Activated T-cell treated with anti-CD3 and anti-CD28 coated beads, Interleukin-2, amount 50 U/mL, for 48 hours (primary cell): ENCODE measurements around the gene BTBD9.
"Not testable (repeated sequence)": the region's sequence is repeated elsewhere in the genome, so short reads cannot be mapped to it uniquely, and the experiment has no call there.

Source experiments
- DNase-seq, 2 experiments: peaks; one replicate each; pipeline ENCODE4 v3.0.0-alpha.2; 2020

Gene BTBD9

DNA sequence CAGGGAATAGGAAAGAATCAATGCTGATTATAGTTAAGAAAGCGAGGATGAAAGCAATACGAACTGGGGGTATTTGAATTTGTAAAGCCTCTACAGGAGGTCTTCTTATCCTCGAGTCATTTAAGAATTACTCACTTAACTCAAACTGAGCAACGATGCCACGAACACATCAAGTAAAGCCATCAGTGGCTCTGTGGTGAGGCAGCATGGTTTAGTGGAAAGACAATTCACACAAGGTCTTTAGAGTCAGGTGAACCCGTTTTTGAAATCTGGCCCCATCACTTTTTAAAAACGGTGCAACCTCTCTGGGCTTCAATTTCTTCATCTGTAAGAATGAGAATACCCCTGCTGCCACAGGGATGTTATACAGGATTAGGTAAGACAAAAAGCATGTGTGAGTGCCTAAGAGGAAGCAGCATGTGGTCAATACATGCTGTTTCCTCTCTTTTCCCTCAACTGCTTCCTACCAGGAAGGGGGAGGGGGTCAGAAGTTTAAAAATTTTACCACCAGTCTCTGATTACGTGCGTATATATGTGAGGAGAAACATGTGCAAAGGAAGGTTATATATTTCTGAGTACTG, 162.0 kb downstream of the BTBD9 start:
- DNase-seq: no peak

DNA sequence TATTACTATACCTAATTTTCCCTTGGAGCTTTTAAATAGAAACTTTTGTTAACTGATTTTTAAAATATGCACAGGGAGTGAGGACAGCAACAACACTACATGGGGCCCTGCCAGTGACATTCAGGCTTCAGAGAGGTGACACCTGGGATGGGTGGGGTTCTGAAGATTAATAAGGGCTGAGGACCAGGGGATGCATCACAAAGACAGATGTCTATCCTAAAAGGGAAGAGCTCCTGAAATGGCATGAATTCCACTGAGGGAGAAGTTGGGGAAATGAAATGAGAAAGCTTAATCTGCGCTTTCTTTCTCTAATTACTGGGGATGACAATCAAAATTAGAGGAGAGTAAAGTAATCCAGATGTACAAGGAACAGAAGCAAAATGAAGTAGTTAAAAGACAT, 162.8 kb downstream of the BTBD9 start:
- no peak for DNase-seq

DNA sequence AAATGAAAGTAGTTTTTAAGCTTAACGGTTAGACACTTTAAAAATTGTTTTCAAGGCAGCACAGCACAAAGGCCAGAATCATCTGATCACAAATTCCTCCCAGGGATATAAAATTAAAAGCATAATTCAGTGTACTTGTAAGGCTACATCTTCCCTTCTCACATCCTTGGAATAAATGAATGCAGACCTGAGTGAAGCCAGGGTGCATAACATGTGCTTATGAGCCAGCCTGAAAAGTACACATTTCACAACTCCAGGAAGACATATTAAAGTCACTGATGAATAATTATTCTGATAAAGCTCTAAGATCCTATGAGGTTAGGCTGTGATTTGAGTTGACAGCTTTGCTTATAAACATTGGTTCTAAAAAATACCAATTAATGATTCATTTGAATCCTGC, 163.6 kb downstream of the BTBD9 start:
- DNase-seq: no peak

DNA sequence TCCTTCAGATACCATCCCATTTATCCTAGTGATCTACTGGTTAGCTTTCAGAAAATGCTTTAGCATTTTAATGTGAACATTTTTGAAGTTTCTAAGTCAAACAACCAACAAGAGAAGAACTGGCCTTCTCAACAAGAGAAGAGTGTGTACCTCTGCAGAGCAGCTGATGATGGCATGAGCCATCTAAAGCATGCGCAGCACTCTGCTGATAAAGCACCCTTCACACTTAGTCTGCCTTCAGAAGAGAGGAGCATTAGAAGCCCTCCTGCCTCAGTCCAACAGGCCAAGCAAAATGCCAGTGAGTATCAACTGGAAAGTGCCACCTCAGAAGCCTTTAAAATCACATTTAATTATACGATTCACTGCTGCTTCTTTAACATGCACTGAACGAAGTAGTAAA, 169.2 kb downstream of the BTBD9 start:
- no peak for DNase-seq

DNA sequence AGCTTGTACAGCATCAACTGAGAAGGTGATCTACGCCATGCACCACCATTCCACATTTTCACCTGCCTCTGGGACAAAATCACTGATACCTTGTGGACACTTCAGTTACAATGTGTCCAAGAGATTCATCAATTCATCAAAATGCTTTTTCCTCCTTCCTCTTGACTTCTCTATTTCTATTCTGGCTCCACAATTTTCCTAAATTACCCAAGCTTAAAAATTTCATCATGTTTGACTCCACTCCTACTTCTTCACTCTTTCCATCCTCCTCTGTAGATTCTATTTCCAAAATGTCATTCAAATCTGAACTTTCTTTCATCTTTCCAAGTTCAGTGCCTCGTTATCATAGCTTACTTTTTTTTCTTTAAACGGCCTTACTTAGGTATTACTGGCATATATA, 172.2 kb downstream of the BTBD9 start:
- no peak for DNase-seq

DNA sequence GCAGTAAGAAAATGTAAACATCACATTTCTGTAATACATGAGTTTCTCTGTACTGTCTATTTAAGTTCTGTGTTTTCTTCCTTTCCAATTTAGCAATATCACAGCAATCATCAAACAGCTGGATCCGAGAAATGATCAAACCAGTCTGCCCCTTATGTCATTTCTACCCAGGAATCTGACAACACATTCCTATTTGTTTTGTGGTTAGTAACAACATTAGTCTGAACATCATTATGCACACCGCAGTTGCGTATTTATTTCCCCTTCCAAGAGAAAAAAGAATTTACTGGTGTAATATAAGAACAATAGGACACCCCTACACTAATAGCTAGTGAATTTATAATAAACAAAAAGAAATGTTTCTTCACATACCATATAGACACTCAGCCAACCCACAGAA, 179.5 kb downstream of the BTBD9 start:
- DNase-seq: no peak

DNA sequence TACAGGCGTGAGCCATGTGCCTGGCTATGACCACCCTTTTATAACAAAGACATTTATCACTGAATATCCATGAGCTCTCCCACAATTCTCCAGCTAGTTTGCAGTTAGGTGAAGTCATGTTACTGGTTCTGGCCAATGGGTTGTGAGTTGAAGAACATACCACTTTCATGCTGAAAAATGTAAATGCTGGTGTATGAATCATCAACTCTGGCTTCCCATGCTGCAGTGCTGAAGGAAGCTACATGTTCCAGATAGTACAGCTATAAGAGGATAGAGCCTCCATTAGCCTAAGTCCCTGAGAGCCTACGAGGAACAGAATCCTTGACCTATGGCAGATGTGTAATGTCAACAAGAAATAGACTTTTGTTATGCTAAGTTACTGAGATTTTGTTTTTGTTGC, 180.4 kb downstream of the BTBD9 start:
- no peak for DNase-seq

DNA sequence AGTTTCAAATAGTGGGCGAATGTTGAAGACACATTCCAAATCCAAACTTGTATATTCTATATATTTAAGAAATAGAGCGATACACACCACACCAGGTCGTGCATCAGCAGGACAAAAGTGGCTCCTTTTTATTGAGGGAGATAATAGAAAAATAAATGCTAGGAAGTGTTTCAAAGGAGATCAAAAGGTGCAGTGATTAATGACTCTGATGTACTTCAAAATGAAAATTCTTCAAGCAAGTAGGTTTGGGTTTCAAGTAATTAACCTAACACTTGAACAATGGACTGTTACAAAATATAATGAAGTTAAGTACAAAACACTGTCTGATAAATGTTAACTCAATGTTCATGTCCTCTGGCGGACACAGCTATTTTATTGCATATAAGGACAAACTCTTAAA, 185.9 kb downstream of the BTBD9 start:
- DNase-seq: no peak

DNA sequence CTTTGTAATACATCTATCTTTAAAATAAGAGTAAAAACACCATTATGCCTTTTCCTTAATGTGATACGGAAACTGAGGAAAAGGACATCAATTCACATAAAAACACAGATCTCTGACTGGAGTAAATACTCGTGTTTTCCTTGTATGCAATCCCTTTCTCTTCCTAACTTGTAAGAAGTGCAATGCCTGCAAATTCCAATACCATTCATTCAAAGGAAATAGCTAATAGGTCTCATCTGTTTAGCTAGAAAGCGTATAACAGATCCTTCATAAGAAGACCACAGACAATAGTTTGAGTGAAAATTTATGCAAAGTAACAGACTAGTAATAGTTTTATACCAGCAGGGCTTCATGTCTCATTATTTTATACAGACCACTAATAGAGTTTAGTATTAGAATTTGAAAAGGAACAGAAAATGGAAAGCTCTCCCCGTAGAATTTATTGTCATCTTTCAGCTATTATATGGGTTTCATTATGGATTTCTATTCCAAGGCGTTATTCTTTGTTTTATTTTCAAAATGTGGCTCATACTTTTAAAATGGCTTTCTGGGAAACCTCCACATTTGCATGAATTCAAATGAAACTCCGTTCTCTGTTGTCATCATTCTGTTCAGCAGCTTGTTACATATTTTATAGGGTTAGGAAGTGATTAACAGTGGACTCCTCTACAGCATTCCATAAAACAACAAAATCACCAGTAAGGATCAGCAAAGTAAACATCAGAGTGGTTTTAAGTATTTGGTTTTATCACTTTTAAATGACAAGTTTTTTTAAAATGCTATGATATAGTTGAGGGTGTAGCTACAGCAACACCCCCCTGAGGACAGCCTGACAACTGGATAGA, 186.7 kb downstream of the BTBD9 start:
- no peak for DNase-seq

DNA sequence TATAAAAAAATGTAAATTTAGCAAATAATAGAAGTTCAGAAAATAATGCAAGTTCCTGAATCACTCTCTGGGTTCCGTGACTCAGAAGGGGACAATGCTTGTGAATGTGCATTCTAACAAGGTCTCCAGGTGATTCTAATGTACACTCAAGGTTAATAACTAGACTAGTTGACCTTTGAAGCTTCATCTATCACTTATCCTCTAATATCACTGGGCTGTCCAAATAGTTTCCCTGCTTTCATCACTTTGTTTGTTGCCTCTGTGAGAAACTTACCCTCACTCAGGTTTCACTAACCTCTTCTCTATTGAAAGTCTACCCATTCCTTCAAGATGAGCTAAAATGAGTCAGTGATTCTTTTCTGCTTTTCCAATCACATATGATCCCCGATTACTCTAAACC, 189.0 kb downstream of the BTBD9 start:
- DNase-seq: no peak

DNA sequence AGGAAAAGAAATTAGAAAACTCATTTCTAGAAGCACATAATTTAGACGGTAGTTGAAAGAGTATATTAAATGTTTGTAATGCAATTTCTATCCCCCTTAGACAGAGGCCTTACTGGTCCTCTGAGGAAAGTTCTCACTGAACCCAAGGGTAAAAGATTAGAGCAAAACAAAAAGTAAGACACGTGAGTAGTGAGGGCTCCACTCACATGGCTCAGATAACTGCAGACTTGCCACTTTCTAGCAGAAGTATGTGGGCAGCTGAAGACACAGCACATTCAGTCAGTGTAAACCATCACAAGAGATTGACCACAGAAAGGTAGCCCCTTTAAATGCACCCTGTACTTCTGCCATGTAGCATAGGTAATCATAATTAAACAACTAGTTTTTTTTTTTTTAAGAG, 193.8 kb downstream of the BTBD9 start:
- DNase-seq: no peak

DNA sequence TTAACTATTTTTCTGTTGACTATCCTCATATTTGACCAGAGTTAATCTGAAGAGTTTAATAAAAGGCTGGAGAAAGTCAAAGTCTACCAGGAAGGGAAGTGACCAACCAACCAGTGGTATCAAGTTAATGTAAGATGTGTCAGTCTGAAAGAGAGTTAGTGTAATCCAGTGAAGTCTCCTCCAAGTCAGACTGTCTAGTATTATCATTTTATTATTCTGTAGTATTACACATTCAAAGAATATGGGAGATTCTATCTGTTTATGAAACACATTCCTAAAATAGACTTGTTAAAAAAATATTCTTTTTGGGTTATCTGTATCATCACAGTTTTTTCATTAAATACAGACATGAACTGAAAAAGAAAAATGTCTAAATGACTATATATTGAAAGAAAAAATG, 194.4 kb downstream of the BTBD9 start:
- no peak for DNase-seq

DNA sequence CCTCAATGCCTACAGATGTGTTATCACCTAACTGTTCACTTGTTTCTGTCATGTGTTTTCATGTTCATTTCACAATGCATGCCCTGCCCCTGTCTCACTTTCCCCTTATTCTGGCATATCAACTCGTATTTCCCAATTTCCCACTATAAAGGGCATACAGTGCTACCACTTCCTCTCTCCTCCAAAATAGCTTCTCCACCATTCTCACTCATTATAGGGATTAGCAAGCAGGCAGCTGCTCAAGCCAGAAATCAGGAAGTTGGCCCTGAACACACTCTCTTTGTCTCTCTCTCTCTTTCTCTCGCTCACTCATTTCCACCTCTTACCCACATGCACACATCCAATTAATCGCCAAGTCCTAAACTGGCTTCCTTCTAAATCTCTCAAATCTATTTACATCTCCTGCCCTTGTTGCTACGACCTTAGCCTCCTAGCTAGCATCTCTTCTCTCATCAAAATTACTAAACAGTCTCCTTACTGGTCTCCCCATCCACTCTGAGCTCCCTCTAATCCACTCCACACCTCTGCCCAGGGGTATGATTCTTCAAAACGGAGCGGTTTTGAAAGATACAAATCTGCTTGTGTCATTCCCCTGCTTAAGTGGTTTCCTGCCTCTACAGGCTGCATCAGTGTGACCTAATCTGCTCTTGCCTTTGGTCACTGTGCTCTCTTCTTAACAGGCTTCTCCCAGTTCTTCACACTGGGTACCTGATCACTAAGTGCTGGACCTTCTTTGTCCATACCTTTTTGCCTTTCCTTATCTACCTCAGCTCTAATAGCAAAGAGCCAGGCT, 196.2 kb downstream of the BTBD9 start:
- DNase-seq: no peak

DNA sequence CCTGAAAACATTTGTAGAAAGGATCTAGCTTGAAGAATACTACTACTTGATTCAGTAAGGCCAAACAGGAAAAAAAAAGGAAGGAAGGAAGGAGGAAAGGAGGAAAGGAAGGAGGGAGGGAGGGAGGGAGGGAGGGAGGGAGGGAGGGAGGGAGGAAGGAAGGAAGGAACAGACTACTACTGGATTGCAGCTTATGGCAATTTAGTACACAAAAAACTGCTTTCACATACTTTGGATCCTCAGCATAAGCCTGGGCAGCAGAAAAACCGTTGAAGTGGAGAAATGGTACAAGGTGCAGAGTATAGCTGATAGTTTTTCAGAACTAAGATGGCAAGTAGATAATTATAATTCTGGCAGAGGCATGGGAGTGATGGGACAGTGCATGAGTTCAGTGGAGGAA, 201.6 kb downstream of the BTBD9 start:
- no peak for DNase-seq

DNA sequence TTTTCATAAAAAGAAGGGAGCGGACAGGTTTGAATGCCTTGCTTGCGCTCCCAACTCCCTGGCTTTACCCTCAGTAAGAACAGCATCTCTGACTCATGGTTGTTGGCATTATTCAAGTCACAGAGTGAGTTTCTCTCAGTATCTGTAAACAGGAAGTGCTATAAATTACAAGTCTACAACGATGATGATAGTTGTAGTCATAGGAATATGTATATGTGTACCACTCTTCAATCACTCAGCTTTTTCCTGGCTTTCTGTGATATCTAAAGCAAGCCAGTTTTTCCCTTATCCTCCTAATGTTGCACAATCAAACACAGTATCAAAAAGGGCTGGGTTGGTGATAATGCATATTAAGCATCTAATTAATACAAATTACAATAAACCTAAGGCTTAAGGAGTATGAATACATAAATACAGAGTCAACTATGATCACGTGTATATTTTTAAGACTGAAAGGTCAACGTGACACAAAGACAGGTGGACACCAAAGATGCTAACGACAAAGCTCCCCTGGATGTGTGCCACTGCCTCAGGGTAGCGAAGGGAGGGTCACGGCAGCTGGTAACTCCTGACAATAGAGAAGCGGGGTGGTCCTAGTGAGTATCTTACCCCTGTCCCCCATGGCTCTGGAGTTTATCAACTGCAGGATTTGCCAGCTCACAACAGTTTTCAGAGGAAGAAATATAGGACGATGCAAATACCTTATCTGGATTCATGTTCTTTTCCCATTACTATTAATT, 202.8 kb downstream of the BTBD9 start:
- DNase-seq: no peak

DNA sequence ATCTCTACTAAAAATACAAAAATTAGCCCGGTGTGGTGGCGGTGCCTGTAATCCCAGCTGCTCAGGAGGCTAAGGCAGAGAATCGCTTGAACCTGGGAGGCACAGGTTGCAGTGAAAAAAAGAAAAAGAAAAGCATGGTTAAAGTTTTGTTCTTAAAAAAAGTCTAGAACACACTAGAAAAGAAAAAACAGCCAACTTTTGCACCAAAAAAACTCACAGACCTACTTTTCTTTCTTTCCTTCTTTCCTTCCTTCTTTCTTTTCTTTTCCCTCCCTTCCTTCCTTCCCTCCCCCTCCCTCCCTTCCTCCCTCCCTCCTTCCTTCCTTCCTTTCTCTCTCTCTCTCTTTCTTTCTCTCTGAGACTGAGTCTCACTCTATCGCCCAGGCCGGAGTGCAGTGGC, 204.4 kb downstream of the BTBD9 start:
- no peak for DNase-seq

DNA sequence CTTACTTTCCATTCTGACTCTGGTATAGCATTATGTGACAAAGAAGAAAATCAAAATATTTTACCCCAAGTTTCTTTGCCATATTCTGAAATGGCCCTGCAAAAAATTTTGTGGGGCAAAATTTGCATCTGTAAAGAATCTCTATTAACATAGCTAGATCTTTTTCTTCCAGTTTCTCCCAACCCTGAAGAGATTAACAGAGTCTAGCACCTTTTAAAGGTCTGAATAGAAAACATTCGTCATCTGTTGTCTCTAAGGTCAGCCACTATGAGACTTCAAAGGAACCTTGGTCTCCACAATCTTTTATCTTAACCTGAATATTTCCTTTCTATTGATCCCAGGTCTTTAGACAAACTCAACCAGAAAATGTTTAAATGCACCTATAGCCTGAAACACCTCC, 205.7 kb downstream of the BTBD9 start:
- DNase-seq: no peak

DNA sequence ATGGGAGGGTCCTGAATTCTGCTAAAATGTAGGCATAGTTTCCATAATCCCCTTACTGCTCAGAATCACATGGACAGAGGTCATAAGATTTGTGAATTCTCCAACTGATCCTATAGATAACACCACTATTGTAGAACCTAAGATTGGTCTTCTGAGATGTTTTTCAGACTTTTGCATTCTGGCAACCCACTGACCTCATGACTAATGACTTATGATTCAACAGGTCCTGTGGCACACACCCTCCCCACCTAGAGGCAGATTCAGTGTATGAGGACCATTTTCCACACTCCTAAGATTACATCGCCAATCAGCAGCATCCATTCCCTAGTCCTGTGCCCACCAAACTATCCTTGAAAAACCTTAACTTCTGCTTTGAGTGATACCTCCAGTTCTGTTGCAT, 207.2 kb downstream of the BTBD9 start:
- DNase-seq: no peak

DNA sequence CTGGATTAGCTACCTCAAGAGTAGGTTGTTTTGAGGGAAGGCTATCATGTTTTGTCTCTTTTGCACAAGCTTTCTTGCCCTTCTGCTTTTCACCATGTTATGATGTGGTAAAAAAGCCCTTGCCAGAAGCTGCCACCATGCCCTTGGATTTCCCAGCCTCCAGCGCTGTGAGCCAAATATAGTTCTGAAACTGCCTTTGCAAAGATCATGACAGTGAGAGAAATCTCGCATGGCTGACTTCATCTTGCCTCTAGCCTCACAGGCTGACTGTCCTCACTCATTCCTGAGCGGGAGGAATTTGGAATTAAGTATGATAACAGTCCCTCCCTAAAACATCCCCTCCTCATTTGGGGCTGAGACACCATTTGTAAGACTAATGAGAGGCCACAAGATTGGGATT, 207.7 kb downstream of the BTBD9 start:
- DNase-seq: no peak

DNA sequence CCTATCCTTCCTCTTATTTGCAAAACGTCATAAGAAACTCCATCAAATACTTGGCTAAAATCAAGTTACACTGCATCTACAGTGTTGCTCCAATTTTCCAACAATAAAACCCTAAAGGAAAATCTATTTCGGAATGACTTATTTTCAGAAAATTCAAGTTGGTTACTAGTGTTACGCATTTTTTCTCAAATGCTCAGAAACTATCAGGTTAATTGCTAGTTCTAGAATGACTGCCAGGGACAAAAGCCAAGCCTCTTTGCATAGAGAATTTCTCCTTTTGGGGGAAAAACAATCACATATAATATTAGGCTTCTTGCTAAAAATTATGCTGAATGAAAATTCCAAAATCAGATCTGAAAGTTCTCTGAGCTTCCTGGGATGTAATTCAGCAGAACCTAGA, 210.2 kb downstream of the BTBD9 start:
- DNase-seq: no peak

DNA sequence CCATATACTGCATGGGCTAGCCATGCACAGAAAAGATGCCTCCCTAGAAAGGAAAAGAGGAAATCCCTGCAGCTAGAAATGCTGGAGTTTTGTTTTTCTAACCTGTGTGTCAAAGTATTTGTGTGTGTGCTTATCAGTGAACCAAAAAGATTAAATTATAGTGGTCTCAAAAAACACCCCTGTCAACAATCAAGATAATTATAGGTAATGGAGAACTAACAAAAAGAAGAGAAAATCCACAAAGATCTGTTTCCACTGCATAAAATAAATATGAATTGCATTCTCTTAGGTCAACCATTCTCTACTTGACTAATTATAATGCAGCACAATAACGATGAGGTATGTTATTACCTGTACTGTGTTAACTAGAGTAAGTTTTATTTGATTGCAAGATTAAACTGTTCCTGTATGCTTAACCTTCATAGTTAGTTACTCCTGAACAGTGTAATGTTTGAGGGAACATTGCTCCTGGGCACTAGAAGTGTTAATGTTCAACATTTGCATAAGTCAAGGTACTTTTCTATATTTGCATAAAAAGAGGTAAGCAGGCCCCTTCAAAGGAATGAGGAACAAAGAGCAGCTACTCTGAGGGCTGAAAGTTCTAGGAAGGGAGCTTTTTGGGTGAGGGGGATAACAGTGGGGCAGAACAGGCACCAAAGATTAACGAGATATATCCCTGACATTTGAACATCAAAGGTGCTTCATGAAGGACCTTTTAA, 212.1 kb downstream of the BTBD9 start:
- DNase-seq: no peak

DNA sequence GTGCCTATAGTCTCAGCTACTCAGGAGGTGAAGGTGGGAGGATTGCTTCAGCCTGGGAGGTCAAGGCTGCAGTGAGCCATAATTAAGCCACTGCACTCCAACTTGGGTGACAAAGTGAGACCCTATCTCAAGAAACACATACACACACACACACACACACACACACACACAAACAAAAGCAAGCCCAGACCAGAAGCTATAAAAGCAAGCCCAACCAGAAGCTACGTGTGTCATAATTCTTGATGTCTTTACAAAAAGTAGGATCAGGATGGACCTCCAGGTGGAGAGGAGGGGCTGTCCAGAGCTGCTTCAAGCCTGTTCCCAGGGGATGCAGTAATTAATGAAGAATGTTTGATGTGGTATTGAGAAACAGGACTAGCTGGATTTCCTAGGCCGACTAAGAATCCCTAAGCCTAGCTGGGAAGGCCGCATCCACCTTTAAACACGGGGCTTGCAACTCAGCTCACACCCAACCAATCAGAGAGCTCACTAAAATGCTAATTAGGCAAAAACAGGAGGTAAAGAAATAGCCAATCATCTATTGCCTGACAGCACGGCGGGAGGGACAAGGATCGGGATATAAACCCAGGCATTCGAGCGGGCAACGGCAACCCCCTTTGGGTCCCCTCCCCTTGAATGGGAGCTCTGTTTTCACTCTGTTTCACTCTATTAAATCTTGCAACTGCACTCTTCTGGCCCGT, 213.8 kb downstream of the BTBD9 start:
- DNase-seq: not testable (repeated sequence)
